GM06990 (cell line): ENCODE measurements around the gene ADAM12.

Experiments used
- DNase-seq: peaks from one replicate; pipeline ENCODE4 v3.0.0-alpha.2; 2011; ENCODE audit not compliant: insufficient read length; ENCODE audit errors: extremely low read depth
- H3K27me3 ChIP-seq: replicated peaks from 2 replicates; pipeline ENCODE4 v1.6.0; 2011; ENCODE audit warnings: low read length; ENCODE audit not compliant: control insufficient read depth, insufficient read depth
- H3K36me3 ChIP-seq: 2 replicates; pipeline ENCODE4 v1.5.1; 2011; ENCODE audit warnings: low read length; ENCODE audit not compliant: control insufficient read depth, insufficient read depth
- H3K4me3 ChIP-seq: replicated peaks from 2 replicates; pipeline ENCODE4 v1.5.1; 2011; ENCODE audit warnings: low read depth, mild to moderate bottlenecking, control low read depth, low read length
- TF ChIP-seq, protein P1 (sequence below): IDR thresholded peaks from 2 replicates; pipeline ENCODE4 v1.5.1; 2011; ENCODE audit warnings: low read length, control low read depth, mild to moderate bottlenecking, inconsistent platforms; ENCODE audit not compliant: insufficient read depth, poor library complexity, severe bottlenecking

The ADAM12 gene

DNA sequence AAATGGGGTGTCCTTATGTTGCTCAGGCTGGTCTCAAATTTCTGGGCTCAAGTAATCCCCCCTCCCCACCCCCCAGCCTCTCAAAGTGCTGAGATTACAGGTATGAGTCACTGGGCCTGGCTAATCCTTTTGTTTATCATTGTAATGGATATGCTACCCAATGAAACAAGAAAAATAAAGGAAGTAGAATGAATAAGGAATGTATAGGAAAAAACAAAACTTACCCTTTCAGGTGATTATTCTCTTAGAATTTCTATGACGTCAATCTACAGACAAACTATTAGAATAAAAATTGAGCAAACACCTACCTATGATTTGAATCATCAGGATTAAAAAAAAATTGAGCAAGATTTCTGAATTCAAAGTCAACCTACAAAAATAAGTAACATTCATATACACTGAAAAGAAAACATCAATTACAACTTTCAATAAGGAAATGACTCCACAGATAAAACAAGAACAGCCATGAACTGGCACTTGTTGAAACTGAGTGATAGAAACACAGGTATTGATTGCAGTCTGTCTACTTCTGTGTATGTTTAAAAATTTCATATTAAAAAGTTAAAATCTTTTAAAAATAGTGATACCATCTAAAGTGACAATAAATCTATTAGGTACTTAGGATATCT lies 12.2 kb downstream of the ADAM12 start:
- no peak for DNase-seq
- H3K4me3 ChIP-seq, result no peak overlapping the region
- TF ChIP-seq, protein P1, sequence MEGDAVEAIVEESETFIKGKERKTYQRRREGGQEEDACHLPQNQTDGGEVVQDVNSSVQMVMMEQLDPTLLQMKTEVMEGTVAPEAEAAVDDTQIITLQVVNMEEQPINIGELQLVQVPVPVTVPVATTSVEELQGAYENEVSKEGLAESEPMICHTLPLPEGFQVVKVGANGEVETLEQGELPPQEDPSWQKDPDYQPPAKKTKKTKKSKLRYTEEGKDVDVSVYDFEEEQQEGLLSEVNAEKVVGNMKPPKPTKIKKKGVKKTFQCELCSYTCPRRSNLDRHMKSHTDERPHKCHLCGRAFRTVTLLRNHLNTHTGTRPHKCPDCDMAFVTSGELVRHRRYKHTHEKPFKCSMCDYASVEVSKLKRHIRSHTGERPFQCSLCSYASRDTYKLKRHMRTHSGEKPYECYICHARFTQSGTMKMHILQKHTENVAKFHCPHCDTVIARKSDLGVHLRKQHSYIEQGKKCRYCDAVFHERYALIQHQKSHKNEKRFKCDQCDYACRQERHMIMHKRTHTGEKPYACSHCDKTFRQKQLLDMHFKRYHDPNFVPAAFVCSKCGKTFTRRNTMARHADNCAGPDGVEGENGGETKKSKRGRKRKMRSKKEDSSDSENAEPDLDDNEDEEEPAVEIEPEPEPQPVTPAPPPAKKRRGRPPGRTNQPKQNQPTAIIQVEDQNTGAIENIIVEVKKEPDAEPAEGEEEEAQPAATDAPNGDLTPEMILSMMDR, result no peak

DNA sequence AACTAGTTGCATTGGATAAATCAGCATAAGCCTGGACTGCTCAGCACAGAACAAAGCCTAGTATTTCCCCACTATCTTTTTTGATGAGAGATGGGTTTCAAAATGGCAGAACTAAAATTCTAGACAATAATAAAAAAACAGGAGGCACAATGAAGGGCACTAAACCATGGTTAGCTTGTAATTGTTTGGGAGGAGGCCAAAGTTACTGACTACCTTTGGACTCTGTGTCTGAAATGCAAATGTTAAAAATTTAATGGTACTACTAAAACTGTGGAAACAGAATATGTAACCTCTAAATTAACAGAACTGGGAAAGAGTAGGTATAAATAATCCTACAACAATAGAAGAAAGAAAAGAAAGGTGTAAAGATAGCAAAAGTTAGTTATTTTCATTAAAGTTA lies 13.0 kb downstream of the ADAM12 start:
- H3K27me3 ChIP-seq, result no peaks in the 10 kb centered on the region
- no peak overlapping the region for H3K4me3 ChIP-seq
- TF ChIP-seq, protein P1, result no peak
- no peak for DNase-seq
- no peaks in the 10 kb centered on the region for H3K36me3 ChIP-seq

More for the DNA sequence above, 12.2 kb downstream of the ADAM12 start:
- H3K27me3 ChIP-seq, result no peaks in the 10 kb centered on the region
- no peaks in the 10 kb centered on the region for H3K36me3 ChIP-seq

DNA sequence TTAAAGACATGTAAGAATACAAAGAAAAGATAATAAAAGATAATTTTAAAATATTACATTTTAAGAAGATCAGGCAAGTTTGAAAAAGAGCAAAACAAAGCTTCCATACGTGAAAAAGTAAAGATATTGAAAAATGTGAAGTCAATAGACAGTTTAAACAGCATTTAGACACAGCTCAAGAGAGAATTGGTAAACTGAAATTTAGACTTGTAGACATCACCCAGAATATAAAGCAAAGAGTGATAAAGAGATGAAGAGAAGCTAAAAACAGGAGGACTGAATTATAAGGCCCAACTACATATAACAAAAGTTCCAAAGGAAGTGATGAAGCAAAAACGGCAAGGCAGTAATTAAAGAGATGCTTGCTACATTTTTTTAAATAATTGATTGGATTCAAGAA lies 13.8 kb downstream of the ADAM12 start:
- H3K4me3 ChIP-seq, result no peak overlapping the region
- no peaks in the 10 kb centered on the region for H3K36me3 ChIP-seq
- TF ChIP-seq, protein P1, result no peak
- no peak for DNase-seq
- no peaks in the 10 kb centered on the region for H3K27me3 ChIP-seq

DNA sequence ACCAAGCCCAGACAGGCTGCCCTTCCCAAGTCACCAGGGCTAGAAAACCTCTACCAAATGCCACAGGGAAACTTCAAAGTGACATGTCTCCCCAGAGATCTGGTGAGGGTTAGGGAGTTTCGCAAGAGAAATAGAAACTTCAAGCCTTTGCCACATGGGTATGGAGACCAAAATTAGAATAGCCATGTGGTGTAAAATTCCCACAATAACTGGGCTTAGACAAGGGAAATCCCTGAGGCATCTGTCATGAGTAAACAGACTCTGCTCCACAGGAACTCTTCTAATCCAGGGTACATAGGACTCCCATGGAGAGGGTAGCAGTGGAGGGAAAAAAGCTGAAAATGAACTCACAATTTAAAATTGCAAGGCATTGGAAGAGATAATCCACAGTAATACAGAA lies 14.3 kb downstream of the ADAM12 start:
- no peak for DNase-seq
- TF ChIP-seq, protein P1, result no peak
- H3K4me3 ChIP-seq, result no peak overlapping the region
- no peaks in the 10 kb centered on the region for H3K36me3 ChIP-seq
- no peaks in the 10 kb centered on the region for H3K27me3 ChIP-seq

DNA sequence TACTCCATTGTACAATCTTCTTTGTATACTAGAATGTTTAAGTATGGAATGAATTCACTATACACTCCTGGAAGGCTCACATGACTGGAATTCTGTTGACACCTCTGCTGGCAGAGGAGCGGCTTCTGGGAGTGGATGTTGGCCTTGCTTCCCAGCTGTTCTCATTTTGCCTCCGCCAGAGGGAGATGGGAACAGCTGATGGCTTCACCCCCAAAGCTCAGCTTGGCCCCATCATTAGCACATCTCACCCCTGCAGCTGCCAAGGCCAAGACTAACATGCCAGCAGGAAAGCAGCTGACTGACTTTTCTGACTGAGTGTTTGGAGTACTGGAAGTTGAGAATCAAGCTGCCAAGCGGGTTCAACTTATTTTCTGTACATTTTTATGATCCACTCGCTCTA lies 15.1 kb downstream of the ADAM12 start:
- Histone ChIP-seq H3K36me3 (no peaks in the 10 kb centered on the region), H3K27me3 (no peaks in the 10 kb centered on the region), H3K4me3 (no peak overlapping the region)
- TF ChIP-seq, protein P1, result no peak
- DNase-seq, result no peak

DNA sequence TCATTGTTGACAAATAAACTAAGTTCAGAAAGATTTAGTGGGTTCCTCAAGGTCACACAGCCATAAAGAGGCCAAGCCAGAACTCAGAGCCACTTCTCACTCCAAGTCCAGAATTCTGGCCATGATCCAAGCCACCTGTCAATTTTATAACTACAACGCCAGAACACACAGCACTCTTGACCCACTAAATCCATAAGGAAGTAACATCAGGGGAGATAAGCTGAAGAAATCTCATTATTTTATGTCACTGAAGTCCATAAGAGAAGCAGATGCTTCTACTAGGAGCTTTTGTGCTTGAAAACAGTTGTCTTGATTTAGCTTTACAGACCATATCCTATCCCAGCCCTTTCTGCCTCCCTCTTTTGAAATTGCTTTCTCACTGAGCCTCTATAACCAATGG lies 15.9 kb downstream of the ADAM12 start:
- DNase-seq, result no peak

More for the DNA sequence above, 15.9 kb downstream of the ADAM12 start:
- Histone ChIP-seq H3K27me3 (no peaks in the 10 kb centered on the region), H3K4me3 (no peak overlapping the region), H3K36me3 (no peaks in the 10 kb centered on the region)
- TF ChIP-seq, protein P1, result no peak
